Measurements from ENCODE around the gene AZU1.

Gene AZU1

DNA sequence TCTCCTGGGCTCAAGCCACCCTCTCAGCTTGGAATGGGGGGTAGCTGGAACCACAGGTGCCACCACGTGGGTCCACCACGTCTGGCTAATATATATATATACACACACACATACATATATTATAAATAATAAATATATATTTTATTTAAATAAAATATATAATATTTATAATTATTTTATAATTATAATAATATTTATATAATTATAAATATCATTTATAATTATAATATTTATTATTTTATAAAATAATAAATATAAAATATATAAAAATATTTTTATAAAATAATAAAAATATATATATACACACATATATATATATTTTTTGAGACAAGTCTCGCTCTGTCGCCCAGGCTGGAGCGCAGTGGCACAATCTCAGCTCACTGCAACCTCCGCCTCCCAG lies 26.9 kb downstream of the AZU1 start:
- DNase-seq (ENCODE audit: low read depth in 2 of 2), result no peak

DNA sequence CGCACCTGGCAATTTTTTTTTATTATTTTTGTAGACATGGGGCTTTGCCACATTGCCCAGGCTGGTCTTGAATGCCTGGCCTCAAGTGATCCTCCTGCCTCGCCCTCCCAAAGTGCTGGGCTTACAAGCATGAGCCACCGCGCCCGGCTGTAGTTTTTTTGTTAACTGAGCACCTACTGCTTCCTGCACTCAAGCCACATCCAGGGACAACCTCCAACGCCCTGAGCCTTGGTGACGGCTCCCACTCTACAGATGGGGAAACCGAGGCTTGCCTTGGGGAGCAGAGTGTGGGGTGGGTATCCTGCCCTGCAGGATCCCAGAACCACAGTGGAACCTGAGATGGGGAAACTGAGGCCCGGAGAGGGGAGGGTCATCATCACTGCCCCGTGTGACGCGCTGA lies 27.5 kb downstream of the AZU1 start:
- DNase-seq (ENCODE audit: low read depth in 2 of 2), result no peak

DNA sequence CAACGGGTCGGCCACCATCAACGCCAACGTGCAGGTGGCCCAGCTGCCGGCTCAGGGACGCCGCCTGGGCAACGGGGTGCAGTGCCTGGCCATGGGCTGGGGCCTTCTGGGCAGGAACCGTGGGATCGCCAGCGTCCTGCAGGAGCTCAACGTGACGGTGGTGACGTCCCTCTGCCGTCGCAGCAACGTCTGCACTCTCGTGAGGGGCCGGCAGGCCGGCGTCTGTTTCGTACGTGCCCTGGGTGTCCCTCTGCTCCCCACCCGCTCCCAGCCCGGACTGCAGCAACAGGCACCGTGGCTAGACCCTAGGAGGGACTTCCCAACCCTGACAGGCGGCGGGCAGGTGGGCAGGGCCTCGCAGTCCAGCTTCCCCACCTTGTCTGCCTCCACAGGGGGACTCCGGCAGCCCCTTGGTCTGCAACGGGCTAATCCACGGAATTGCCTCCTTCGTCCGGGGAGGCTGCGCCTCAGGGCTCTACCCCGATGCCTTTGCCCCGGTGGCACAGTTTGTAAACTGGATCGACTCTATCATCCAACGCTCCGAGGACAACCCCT lies 28.0 kb downstream of the AZU1 start:
- DNase-seq (ENCODE audit: low read depth in 2 of 2), result no peak

DNA sequence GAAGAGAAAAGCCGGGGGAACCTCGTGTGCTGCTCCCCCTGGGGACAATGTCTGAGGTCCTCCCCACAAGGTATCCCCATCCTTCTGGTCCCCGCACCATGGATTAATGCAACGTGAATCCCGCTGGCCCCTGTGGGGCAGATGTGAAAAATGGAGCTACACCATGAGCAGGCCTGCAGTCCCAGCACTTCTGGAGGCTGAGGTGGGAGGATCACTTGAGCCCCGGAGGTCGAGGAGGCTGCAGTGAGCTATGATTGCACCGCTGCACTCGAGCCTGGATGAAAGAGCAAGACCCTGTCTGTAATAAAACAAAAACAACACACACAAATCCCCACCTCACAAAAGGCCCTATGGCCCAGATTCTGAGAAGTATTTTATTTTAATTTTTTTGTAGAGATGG lies 30.6 kb downstream of the AZU1 start:
- DNase-seq (ENCODE audit: low read depth in 2 of 2), result no peak

DNA sequence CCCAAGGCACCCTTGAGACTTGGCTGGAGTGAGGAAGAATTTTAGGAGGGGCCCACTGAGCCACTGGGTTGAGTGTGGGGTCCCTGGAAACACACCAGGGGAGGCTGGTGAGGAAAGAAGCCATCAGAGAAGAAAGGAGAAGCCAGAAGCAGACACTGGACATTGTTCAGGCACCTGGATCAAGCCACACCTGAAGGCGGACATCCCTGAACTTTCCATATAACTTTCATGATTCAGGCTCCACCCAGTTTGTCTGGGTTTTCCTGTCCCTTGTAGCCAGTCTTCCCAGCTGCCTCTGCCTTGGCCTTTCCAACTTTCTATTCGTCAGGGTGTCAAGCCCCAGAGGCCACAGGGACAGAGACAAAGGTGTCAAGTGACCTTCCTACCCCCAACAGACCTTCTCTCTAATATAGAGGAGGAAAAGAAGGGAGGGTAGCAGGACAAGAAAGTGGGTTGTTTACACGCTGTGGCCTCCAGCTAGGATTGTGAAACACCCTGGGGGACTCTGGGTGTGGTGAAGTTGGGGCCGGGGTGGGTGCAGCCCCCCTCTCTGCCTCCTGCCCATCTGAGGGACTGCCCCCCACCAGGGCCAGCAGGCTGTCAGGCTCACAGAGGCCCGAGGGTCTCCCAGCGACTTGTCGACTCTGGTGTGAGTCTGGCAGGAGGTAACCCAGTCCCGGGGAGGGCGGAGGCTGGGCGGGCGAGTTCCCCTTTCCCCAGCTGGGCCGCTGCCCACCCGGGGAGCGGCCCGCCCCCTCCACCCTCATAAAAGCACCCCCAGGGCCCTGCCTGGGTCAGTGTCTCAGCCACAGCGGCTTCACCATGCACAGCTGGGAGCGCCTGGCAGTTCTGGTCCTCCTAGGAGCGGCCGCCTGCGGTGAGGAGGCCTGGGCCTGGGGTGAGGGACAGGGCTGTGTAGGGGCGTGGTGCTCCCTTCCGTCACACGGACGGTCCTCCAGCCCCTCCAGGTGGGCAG lies 31.5 kb downstream of the AZU1 start, which contains the start of gene CFD:
Gene CFD (plus strand): TSS at position 797 of the 976 bp plus-strand sequence. CDS start 26 bp downstream, at position 823.
- DNase-seq (ENCODE audit: low read depth in 2 of 2), result no peak

DNA sequence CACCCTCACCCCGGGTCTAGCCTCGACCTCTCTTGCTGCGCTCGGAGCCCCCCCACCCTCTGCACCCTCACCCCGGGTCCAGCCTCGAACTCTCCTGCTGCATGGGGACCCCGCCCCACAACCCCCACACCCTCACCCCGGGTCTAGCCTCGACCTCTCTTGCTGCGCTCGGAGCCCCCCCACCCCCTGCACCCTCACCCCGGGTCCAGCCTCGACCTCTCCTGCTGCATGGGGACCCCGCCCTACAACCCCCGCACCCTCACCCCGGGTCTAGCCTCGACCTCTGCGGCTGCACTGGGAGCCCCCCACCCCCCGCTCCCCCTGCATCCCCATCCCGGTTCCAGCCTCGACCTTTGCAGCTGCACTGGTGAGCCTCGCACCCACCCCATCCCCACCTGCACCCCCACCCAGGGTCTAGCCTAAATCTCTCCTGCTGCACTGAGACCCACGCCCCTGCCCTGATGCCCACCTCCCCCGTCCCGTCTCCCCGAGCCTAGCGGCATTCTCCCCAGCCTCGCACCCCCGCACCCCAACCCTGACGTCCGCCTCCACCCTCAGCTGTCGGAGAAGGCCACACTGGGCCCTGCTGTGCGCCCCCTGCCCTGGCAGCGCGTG lies 33.6 kb downstream of the AZU1 start:
- no peak for DNase-seq (ENCODE audit: low read depth in 2 of 2)

DNA sequence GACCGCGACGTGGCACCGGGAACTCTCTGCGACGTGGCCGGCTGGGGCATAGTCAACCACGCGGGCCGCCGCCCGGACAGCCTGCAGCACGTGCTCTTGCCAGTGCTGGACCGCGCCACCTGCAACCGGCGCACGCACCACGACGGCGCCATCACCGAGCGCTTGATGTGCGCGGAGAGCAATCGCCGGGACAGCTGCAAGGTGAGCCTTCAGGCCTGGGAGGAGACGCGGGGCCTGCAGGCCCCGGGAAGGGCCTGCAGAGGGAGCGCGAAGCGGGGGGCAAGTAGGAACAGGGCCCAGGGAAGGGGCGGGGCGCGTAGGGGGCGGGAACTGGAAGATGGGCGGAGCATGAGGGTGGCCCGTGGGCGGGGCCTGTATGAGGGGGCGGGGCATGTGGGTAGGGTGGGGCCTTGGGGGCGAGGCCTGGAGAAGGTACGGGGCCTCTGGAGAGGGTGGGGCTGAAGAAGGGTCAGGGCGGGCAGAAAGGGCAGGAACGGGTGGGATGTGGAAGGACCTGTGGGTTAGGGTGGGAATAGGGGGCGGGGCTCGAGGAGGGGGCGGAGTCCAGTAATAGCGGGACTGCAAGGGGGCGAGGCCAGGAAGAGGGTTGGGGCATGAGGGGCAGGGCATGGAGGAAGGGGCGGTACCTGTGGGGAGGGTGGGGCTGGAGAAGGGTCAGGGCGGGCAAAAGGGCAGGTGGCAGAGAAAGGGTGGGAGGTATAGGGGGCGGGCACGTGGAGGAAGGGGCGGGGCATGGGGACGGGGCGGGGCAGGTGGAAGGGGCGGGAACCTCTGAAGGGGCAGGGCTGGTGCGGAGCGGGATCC lies 34.3 kb downstream of the AZU1 start:
- DNase-seq (ENCODE audit: low read depth in 2 of 2), result peak; percentile 73 to 77

DNA sequence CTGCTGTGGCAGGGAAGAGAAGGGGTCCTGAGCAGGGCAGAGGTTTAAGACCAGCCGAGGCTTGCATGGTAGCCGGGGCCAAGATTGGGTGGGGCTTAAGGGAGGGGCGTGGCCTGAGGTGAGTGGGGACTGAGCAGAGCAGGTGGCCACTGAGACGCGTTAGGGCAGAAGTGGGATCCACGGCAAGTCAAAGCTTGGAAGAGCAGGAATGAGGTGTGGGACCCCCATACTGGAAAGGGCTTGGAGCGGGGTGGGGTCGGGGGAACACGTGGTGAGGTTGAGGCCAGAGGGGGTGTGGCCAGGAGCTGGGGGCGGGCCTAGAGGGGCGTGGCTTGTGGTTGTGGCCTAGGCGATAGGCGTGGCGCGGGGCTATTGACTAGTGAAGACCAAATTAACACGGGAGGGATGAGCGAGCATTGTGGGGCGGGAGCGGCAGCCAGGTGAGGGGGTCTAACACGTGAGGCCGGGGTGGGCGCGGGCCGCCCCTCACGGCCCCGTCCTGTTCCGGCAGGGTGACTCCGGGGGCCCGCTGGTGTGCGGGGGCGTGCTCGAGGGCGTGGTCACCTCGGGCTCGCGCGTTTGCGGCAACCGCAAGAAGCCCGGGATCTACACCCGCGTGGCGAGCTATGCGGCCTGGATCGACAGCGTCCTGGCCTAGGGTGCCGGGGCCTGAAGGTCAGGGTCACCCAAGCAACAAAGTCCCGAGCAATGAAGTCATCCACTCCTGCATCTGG lies 35.1 kb downstream of the AZU1 start:
- peak; percentile 69 to 78 for DNase-seq (ENCODE audit: low read depth in 2 of 2)

DNA sequence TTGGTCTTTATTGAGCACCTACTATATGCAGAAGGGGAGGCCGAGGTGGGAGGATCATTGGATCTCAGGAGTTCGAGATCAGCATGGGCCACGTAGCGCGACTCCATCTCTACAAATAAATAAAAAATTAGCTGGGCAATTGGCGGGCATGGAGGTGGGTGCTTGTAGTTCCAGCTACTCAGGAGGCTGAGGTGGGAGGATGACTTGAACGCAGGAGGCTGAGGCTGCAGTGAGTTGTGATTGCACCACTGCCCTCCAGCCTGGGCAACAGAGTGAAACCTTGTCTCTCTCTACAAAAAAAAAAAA lies 35.6 kb downstream of the AZU1 start:
- DNase-seq (ENCODE audit: low read depth in 2 of 2), result no peak

DNA sequence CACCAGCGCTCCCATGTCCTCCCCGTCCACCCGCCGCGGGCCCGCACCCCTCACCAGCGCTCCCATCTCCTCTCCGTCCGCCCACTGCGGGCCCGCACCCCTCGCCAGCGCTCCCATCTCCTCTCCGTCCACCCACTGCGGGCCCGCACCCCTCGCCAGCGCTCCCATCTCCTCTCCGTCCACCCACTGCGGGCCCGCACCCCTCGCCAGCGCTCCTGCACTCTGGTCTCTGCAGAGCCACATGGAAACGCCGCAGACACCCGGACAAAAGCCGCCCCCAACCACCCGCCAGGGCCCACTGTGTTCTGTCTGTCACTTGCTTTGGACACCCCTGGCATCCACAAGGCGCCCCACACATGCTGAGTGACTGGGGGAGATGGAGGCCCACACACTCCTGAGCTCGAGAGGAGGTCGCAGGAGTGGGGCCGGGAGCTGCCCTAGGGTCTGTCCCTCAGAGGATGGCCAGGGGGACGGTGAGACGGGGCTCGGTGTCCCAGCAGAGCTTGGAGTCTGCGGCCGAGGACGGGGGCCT lies 39.2 kb downstream of the AZU1 start:
- no peak for DNase-seq (ENCODE audit: low read depth in 2 of 2)

DNA sequence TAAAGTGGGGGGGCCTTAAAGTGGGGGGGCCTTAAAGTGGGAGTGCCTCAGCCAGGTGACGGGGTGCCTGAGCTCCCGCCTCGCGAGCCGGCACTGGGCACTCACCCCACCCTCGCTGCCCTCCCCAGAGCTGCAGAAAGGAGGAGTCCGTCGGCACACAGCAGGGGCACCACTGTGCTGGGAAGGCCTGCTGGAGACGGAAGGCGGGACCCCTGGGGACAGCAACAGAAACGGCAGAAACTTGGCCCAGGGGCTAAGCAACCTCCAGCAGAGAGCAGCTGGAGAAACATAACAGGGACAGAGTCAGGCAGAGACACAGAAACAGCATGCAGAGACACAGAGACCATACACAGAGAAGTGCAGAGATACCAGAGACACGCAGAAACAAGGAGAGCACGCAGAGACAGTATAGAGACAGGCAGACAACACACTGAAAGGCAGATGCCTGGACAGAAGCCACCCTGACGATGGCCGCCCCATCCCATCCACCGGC lies 39.7 kb downstream of the AZU1 start:
- no peak for DNase-seq (ENCODE audit: low read depth in 2 of 2)

DNA sequence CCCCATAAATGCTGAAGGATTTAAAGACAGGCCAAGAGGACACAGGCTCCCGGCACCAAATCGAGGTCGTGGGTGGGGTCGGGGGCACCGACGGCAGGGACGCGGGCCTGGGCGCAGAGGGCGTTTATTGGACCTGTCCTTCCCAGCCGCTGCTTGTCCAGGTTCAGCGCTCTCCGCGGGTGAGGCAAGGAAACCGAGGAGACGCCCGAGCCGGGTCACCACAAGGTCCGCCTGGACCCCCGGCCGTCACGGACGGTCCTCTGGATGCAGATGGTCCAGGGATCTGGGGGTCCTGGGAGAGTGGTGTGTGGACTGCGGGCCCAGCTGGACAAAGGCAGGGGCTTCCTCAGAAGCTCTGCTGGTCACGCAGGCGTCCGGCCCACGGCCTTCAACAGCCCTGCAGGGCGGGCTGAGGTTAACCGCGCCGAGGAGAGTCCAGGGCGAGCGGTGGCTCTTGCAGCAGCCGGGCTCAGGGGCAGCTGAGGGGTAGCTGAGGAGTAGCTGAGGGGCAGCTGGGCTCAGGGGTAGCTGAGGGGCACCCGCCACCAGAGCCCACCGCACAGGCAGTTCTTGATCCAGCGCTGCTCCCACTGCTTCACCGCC lies 40.3 kb downstream of the AZU1 start:
- no peak for DNase-seq (ENCODE audit: low read depth in 2 of 2)

DNA sequence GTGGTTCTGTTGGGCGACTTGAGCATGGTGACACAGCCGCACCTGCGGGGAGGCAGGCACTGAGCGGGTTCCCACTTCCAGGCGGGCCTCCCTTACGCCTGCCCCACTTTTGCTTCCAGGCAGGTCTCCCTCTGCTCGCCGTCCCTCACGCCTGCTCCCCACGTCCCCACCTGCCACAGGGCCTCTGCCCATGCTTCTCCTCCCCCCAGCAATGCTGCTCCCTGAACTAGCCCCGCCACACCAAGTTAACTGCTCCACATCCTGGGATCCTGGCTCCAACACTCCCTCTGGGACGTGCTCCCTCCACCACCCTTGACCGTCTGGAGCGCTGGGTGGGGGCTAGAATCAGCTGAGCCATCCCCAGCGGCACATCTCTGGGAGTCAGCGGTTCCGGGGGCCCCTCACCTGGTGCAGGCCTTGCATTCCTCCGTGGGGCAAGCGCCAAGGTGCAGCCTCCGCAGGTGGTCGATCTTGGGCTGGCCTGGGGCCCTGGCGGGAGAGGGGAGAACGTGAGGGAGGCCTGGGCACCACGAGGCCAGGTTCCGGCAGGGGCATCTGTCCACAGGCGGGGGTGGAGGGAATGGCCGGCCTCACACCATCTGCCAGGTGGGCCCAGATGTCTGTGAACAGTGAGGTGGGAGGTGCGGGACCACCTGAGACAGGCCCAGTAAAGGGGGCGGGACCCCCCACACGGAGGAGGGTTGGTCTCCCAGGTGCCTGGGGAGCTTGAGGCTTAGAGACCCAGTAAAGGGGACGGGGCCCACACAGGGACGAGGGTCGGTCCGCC lies 41.0 kb downstream of the AZU1 start:
- DNase-seq (ENCODE audit: low read depth in 2 of 2), result no peak

DNA sequence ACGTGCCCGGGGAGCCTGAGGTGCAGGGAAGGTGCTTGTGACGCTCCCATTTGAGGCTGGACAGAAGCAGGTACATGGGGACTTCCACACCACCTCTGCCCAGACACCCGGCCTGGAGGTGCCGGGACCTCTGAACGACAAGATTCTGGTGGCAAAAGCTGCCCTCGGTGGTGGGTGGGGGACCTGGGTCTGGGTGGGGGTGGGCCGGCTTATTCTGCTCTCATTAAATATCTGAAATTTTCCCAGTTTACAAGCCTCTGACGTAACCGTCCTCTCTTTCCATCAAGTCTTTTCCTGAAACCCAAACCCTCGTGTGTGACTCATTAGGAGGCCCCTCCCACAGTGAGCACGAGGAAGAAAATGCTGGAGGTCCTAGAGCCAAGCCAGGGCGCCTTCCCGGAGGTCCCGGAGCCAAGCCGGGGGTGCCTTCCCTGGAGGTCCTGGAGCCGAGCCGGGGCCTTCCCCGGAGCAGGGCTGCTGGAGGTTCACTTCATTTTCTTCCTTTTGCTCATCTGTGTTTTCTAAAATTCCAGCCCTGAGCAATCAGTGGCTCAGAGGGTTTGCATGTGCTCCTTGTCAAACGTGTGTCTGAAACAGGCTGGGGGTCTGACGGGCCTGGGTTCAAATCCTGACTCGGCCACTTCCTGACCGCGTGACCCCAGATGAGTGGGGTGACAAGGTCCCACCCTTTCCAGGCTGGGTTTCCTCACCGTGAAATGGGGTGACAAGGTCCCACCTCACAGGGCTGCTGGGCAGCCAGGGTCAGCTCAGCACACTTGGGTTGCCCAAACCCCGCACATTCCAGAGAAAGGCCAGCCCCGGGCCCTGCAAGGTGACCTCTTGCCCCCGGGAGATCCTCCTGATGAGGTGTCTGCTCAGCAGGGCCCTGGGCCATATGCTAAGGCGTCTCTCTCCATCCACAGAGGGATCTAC lies 41.9 kb downstream of the AZU1 start:
- no peak for DNase-seq (ENCODE audit: low read depth in 2 of 2)

DNA sequence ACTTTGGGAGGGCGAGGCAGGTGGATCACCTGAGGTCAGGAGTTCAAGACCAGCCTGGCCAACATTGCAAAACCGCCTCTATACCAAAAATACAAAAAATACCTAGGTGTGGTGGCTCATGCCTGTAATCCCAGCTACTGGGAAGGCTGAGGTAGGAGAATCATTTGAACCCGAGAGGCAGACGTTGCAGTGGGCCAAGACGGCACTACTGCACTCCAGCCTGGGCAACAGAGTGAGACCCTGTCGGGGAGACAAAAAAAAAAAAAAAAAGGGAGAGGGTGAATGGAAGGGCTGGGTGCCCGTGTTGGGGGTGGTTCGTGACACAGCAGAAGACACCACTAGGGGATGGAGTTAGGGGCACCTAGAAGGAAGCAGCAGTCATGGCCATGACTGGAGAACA lies 42.7 kb downstream of the AZU1 start:
- DNase-seq (ENCODE audit: low read depth in 2 of 2), result no peak

DNA sequence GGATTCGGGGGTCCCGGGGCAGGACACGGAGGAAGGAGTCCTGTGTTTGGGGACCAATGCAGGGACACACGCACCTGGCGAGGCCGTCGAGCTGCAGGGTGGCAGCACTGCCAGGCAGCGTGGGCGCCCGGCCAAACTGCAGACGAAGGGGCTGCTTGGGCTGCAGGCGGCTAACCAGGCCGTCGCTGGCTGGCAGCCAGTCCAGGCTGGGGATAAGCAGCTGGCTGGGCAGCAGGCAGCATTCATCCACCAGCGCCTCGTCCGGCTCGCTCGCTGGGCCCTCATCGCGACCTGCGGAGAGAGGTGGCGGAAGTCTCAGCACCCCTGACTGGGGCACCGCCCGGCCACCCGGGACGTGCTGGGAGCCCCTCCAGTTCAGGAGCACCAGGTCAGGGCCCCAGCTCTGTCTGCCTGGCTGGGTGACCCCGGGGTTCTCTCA lies 43.3 kb downstream of the AZU1 start:
- DNase-seq (ENCODE audit: low read depth in 2 of 2), result no peak

DNA sequence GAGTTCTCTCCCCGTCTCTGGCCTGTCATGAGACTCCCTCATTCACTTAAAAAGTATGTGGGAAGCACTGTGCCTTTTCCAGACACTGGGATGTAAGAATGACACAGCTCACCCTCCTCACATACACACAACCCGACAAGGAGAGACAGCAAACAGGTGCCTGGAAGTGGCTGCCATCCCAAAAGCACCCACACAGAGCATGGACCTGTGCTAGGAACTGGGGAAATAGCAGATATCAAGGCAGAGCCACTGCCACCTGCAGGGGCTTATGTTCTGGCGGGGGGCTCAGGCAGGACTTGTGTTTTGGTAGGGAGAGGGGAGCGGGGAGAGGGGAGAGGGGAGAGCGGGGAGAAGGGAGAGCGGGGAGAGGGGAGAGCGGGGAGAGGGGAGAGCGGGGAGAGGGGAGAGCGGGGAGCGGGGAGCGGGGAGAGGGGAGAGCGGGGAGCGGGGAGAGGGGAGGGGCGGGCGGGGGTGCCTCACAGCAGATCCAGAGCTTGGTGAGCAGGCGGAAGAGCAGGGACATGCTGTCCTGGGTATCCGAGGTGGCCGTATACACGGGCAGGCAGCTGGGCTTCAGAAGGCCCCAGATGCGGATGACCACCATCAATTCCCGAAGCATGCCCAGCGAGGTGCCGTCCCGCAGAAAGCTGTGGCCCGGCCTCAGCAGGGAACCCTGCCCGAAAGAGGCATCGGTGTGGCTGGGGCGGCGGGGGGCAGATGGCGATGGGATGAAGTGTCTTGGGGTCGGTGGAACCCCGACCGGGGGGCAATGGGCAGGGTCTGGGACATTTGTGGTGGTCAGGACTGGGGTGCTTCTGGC lies 44.0 kb downstream of the AZU1 start:
- no peak for DNase-seq (ENCODE audit: low read depth in 2 of 2)
